Midbrain (tissue), 1 donor: ENCODE measurements around the gene PDE1C.
"Not testable (repeated sequence)": the region's sequence is repeated elsewhere in the genome, so short reads cannot be mapped to it uniquely, and the experiment has no call there.

Experiments used
- DNase-seq: peaks from one replicate; lab custom pipeline; 2025; lab: John Stamatoyannopoulos, UW

The PDE1C gene

DNA sequence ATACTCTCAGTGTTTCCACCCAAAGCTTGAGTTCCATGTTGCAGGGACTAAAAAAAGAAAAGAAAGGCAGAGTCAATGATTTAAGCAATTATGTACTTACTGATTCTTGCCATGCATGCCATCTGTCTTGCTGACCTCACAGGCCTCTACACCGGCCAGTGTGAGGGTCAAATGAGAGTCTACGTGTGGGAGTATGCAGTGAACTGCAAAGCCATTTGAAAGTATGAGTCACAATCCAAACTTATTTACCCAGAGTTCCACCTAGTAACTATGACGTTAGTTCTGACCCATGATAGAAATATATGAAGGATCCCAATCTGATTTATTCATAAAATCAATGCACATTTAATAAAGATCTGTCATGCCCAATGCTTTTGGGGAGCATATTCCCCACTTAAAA lies 26.5 kb downstream of the PDE1C start:
- no peak for DNase-seq

GRCh38 chr7:32042900-32043299 lies 27.3 kb downstream of the PDE1C start:
- DNase-seq, result no peak

DNA sequence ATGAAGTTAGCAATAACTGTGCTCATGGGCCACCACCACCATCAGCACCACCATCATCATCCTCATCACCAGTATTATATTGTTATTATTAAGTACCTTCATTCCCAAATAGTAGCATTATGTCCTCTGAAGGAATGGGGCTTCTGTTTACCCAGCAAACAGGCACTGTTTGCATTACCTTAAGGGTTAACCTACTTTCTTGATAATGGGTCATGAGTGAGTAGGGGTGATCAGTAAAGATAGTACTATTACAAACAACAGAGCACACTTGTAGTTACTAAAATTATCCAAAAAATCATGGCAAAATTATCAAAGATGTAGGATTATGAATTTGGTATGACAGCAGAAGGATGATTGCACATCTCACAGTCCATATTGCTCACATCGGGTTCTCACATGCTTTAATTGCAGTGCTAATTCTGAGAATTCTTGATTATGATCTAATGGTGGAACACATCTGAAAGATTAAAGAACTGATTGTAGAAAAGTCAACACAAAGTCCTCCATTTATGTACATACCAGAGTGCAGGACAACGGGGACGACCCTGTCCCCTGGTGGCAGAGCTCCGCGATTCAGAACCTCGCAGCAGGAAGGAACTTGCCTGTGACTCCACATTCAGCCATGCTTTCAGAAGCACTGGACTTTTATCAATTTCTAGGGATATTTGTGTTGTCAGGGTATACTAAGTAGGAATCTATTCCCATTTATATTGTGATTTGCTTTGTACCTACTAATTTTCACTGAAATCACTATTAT lies 31.0 kb downstream of the PDE1C start:
- peak; percentile 60 for DNase-seq

- no peak for DNase-seq
Observed at GRCh38 chr7:32037650-32038198, 32.5 kb downstream of the PDE1C start.

- DNase-seq, result no peak
Observed at GRCh38 chr7:32036557-32036956, 33.6 kb downstream of the PDE1C start.

DNA sequence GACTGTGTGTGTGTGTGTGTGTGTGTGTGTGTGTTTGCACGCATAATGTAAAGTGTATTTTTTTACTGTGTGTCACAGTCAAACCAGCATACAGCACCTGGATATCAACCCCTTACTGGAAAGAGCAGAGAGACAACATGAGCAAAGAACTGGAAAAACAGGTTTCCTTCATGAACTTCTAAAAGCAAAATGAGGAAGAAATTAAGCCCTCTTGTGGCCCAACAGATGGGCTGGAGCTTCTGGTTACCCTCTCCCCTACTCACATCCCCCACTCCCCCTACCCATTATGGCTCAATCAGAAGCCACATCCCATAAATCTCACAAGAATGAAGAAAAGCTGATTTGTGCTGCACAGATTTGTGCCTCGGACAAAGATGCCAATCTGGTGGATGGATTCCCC lies 36.2 kb downstream of the PDE1C start:
- DNase-seq, result no peak

DNA sequence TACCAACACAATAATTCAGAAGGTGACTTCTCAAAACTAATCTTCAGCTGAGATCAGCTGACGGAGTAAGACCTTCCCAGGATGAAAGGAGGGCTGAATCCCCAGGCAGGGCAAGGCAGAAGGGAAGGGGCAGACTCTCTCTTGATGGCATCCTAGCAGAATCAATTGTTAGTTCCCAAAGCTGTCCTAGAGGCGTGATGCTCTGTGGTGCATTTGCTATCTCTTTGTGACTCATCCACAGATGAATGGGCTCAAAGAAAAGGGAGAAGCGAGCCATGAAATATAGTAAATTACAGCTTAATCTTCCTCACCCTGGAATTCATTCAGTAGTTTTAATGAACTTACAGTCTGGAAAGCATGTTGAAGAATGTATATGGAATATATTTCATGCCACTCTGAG lies 37.2 kb downstream of the PDE1C start:
- DNase-seq, result no peak

DNA sequence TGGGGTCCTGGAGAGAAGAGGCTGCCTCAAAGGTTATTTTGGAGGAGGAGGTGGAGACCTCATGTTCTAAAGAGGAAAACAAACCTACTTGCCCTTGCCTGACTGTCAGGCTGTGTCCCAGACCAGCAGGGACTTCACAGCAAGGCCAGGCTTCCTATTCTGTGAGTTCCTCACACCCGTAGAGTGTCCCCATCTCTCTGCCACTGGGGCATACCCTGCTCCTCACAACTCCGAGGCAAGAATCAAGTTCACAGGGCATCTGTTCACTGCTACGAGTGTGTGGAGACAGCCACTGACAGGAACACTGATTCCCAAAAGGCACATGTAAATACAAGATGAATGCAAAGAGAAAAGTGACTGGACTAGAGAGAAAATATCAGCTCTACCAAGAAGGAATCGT lies 38.0 kb downstream of the PDE1C start:
- no peak for DNase-seq

GRCh38 chr7:32030904-32031692 lies 39.1 kb downstream of the PDE1C start:
- no peak for DNase-seq

GRCh38 chr7:32026083-32026425 lies 44.2 kb downstream of the PDE1C start:
- no peak for DNase-seq

GRCh38 chr7:32025381-32026082 lies 44.7 kb downstream of the PDE1C start:
- DNase-seq, result no peak

- DNase-seq, result no peak
Observed at GRCh38 chr7:32023376-32023775, 46.8 kb downstream of the PDE1C start.

DNA sequence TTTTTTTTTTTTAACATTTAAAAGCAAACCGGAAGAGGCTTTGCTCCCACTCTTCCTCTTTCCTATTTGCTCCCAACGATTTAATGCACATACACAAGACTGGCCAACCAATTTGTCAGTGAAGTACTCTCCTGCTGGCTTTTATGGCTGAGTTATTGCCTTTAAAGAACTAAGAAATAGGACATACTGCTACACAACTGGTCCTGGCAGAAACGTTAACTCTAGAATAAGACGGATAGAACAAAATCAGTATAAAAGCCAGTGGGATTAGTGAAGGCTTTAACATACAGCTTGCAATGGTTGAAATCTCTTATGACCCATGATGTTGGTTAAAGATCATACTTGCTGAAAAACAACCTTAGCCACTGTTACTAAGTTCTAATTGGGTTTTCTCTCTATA lies 47.2 kb downstream of the PDE1C start:
- no peak for DNase-seq

GRCh38 chr7:32020551-32021159 lies 49.6 kb downstream of the PDE1C start:
- no peak for DNase-seq

- DNase-seq, result no peak
Observed at GRCh38 chr7:32018845-32019578, 51.2 kb downstream of the PDE1C start.

GRCh38 chr7:32015133-32015532 lies 55.1 kb downstream of the PDE1C start:
- DNase-seq, result no peak

GRCh38 chr7:32013471-32013870 lies 56.7 kb downstream of the PDE1C start:
- not testable (repeated sequence) for DNase-seq

DNA sequence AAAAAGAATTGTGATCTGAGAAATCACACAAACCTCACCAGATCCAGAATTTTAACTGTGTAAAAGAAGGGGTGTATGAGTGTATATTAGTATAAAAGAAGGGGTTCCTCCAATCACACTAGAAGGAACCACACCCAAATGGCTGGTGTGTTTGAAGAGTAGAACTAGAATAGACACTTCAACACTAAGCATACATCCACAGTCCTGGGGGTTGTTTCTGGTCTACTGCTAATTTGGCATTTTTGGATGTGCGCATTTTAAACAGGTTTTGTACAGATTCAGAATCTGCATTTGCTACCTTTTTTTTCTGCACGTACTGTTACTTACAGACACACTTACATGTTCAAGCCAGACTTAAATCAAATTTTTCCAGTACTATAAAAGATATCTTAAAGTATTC lies 64.6 kb downstream of the PDE1C start:
- DNase-seq, result no peak

DNA sequence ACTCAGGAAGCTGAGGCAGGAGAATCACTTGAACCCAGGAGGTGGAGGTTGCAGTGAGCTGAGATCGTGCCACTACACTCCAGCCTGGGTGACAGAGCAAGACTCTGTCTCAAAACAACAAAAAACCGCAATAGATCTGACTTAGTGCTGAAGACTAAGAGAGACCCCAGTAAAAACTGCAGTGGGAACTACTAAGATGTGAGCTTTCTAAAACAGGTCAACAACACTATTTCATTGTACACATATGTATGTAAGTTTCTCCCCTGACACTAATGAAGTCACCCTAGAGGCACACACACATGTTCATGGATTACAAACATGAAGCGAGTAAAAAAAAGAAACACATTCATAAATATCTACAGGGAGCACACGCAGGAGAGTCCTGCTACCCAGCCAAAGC lies 68.3 kb downstream of the PDE1C start:
- no peak for DNase-seq

DNA sequence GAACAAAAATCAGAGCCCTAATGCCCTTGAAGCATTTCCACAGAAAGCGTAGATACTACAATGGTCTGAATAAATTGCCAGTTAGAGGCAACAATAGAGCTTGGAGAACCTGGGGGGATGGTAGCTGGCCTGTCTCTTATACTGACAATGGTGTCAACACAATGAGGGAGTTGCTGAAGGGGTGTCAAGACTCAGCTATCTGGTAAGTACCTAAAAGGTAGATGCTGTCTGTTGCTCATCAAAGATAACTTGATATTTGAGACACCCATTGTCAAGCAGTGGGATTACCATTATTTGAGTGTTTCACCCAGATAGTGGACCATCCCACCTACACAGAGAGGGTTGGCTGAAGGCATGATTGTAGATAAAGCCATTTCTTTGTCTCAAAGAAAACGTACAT lies 72.8 kb downstream of the PDE1C start:
- DNase-seq, result no peak

DNA sequence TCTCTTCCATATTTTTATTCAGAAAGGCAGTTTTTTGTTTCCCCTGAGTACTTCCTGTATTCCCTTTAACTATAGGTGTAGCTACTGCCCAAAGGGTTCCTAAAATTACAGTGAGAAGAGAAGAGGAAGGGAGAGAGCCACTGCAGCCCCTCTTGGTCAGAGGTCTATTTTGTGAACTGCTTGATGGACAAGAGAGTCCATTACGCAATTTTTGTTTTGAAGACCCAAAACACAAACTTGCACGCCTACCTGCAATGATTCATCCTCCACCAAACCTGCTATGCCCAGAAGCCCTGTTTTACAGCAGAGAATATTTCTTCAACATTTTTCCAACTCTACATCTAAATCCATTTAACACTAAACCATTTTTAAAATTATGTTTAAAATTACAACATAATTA lies 75.1 kb downstream of the PDE1C start:
- no peak for DNase-seq

DNA sequence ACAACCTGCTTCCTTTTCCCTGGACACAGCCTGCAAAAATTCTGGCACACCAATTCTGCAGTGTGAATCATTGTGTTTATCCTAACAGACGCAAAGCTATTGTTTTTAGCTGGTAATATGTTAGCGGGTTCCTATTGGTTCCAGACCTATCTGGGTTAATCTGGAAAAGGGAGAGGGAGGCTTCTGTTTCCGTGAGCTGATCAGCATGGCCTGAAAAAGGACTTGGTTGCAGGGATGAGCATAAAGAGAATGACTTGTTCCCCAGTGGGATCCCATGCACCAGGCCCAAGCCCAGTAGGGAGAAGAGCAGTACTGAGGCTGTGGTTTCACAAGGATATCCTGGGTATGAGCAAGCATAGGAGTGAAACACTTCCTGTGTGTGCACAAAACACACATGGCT lies 78.4 kb downstream of the PDE1C start:
- no peak for DNase-seq
